ENCODE data around the gene FAM72C.
"Not testable (repeated sequence)": the region's sequence is repeated elsewhere in the genome, so short reads cannot be mapped to it uniquely, and the experiment has no call there.

DNA sequence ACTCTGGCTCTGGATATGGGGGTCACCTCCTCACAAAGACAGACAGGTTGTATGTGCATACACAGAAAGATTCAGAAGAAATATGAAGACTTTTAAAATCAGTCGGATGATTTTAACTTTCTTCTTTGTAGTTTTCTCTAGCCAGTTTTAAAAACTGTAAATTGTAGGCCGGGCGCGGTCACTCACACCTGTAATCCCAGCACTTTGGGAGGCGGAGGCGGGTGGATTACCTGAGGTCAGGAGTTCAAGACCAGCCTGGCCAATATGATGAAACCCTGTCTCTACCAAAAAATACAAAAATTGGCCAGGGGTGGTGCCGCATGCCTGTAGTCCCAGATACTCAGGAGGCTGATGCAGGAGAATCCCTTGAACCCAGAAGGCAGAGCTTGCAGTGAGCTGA lies 58.1 kb downstream of the FAM72C start:
- TF ChIP-seq, protein P1, sequence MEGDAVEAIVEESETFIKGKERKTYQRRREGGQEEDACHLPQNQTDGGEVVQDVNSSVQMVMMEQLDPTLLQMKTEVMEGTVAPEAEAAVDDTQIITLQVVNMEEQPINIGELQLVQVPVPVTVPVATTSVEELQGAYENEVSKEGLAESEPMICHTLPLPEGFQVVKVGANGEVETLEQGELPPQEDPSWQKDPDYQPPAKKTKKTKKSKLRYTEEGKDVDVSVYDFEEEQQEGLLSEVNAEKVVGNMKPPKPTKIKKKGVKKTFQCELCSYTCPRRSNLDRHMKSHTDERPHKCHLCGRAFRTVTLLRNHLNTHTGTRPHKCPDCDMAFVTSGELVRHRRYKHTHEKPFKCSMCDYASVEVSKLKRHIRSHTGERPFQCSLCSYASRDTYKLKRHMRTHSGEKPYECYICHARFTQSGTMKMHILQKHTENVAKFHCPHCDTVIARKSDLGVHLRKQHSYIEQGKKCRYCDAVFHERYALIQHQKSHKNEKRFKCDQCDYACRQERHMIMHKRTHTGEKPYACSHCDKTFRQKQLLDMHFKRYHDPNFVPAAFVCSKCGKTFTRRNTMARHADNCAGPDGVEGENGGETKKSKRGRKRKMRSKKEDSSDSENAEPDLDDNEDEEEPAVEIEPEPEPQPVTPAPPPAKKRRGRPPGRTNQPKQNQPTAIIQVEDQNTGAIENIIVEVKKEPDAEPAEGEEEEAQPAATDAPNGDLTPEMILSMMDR (IDR thresholded peaks at IDR 0.05) = not testable (repeated sequence)
- not testable (repeated sequence) for TF ChIP-seq POLR2A (IDR thresholded peaks at IDR 0.05)
